BJ (cell line): ENCODE data around the gene RUSF1. TPM values are rescaled to one million over a fixed set of nuclear protein-coding genes. Genes with fewer than 3 reads are reported as not detected.
"Not testable (repeated sequence)": the region's sequence is repeated elsewhere in the genome, so short reads cannot be mapped to it uniquely, and the experiment has no call there.

Source experiments
- CTCF ChIA-PET: fragments of 350-600 bp; formaldehyde crosslinking; extraction: SDS; loops from one replicate; lab custom pipeline; 2021; ENCODE audit warnings: antibody characterized with exemption, inconsistent platforms; lab: Yijun Ruan, JAX
- POLR2A ChIA-PET: fragments of 300-600 bp; sonication (Branson Sonifier 250); formaldehyde crosslinking; extraction: SDS; loops from one replicate; lab custom pipeline; 2021; ENCODE audit warnings: antibody characterized with exemption; lab: Charles Lee
- DNase-seq: peaks from one replicate; pipeline ENCODE4 v3.0.0-alpha.2; 2011; ENCODE audit warnings: low read depth
- H3K27me3 ChIP-seq: 2 replicates; pipeline ENCODE4 v1.6.0; 2011; ENCODE audit warnings: low read length; ENCODE audit not compliant: control insufficient read depth, insufficient read depth
- H3K36me3 ChIP-seq: 2 replicates; pipeline ENCODE4 v1.5.1; 2011; ENCODE audit warnings: low read length; ENCODE audit not compliant: control insufficient read depth, insufficient read depth
- H3K4me3 ChIP-seq: 2 replicates; pipeline ENCODE4 v1.5.1; 2011; ENCODE audit warnings: low read depth, mild to moderate bottlenecking, control low read depth, low read length
- CTCF ChIP-seq: IDR thresholded peaks from 2 replicates; pipeline ENCODE4 v1.5.1; 2011; ENCODE audit warnings: low read depth, mild to moderate bottlenecking, control low read depth, inconsistent platforms, low read length, moderate library complexity; ENCODE audit not compliant: insufficient read depth
- polyA plus RNA-seq: library from polyadenylated mRNA; depleted of rRNA; stranded (reverse); fragments of >200 nt; gene quantifications from 2 replicates; pipeline ENCODE4 v1.2.3, GENCODE V29; 2011

The RUSF1 gene
- polyA plus RNA-seq, 1 experiment: 56.4 TPM

- Histone ChIP-seq H3K36me3 (no peaks in the 10 kb centered on the region), H3K27me3 (peaks cover 4% of the 10 kb centered on the region; the same call in 1 of the 2 replicates), H3K4me3 (no peak overlapping the region)
- ChIA-PET CTCF (no interaction called here), POLR2A (no interaction called here)
- no peak for TF ChIP-seq CTCF
- no peak for DNase-seq
Measured at GRCh38 chr16:31484491-31485171, 23.6 kb downstream of the RUSF1 start.

- H3K36me3 ChIP-seq, CTCF ChIA-PET, H3K4me3 ChIP-seq, H3K27me3 ChIP-seq, POLR2A ChIA-PET, DNase-seq: not testable (repeated sequence)
Measured at GRCh38 chr16:31484048-31484447, 24.1 kb downstream of the RUSF1 start.

- peaks cover 8% of the 10 kb centered on the region for H3K36me3 ChIP-seq
Measured at GRCh38 chr16:31483081-31483480, 25.1 kb downstream of the RUSF1 start, which contains the start of gene SLC5A2. Gene SLC5A2, plus strand, starts transcription at chr16:31483123. Its CDS starts 14 bp downstream, at chr16:31483137.

GRCh38 chr16:31480851-31481536 lies 27.2 kb downstream of the RUSF1 start:
- Histone ChIP-seq H3K4me3 (no peak overlapping the region), H3K27me3 (no peaks in the 10 kb centered on the region; the same call in 1 of the 2 replicates), H3K36me3 (peaks cover 21% of the 10 kb centered on the region)
- CTCF ChIA-PET: interaction anchor here (0.7 to 1.4 kb wide), 2 partner anchors 11 to 390 kb away, joined by 3 read pairs; no protein-coding TSS in a partner anchor
- POLR2A ChIA-PET: no interaction called here
- TF ChIP-seq CTCF: no peak
- no peak for DNase-seq

More at GRCh38 chr16:31483081-31483480, 25.1 kb downstream of the RUSF1 start, which contains the start of gene SLC5A2:
- H3K27me3 ChIP-seq: peaks cover 4% of the 10 kb centered on the region; the same call in 1 of the 2 replicates
- no peak within 1 kb of the TSS for H3K4me3 ChIP-seq
- TF ChIP-seq CTCF: no peak
- ChIA-PET CTCF (interaction anchor here (0.9 kb wide), 1 partner anchor 23 kb away, joined by 4 read pairs; no protein-coding TSS in a partner anchor), POLR2A (interaction anchor here (0.6 to 1.5 kb wide), 2 partner anchors 24 to 25 kb away, joined by 3 read pairs; partner anchors contain the start of gene ARMC5)
- no peak for DNase-seq

GRCh38 chr16:31479751-31480150 lies 28.4 kb downstream of the RUSF1 start:
- Histone ChIP-seq H3K4me3 (no peak overlapping the region), H3K27me3 (no peaks in the 10 kb centered on the region), H3K36me3 (peaks cover 25% of the 10 kb centered on the region)
- CTCF ChIA-PET: interaction anchor here (0.7 to 1.1 kb wide), 2 partner anchors 14 to 24 kb away, joined by 3 read pairs; no protein-coding TSS in a partner anchor
- no peak for DNase-seq
- POLR2A ChIA-PET: interaction anchor here (0.6 kb wide), 1 partner anchor 27 kb away, joined by 7 read pairs; no protein-coding TSS in a partner anchor
- no peak for TF ChIP-seq CTCF
